H9 (cell line): ENCODE measurements around the gene DDIAS. TPM values are rescaled to one million over a fixed set of nuclear protein-coding genes. Genes with fewer than 3 reads are reported as not detected.

Source experiments
- DNase-seq: peaks from one replicate; pipeline ENCODE4 v3.0.0-alpha.2; 2017
- H2AFZ ChIP-seq: one replicate; pipeline ENCODE4 v1.6.1; 2013; ENCODE audit warnings: mild to moderate bottlenecking, low read length, control low read depth, moderate library complexity
- H2AK5ac ChIP-seq: 2 replicates; pipeline ENCODE4 v1.6.1; 2013; ENCODE audit warnings: low read length, control low read depth, mixed read lengths; ENCODE audit not compliant: insufficient read length
- H2BK120ac ChIP-seq: one replicate; pipeline ENCODE4 v1.6.1; 2013; ENCODE audit warnings: low read depth, mild to moderate bottlenecking, low read length, control low read depth, inconsistent platforms; ENCODE audit not compliant: poor library complexity, severe bottlenecking
- H2BK12ac ChIP-seq: 2 replicates; pipeline ENCODE4 v1.6.1; 2013; ENCODE audit warnings: low read length, control low read depth, mixed read lengths, low read depth; ENCODE audit not compliant: insufficient read length
- H2BK15ac ChIP-seq: 2 replicates; pipeline ENCODE4 v1.6.1; 2013; ENCODE audit warnings: low read depth, low read length, control low read depth
- H2BK20ac ChIP-seq: one replicate; pipeline ENCODE4 v1.6.1; 2013; ENCODE audit warnings: low read depth, mild to moderate bottlenecking, low read length, control low read depth, inconsistent platforms; ENCODE audit not compliant: poor library complexity, severe bottlenecking
- H2BK5ac ChIP-seq: 2 replicates; pipeline ENCODE4 v1.6.1; 2013; ENCODE audit warnings: low read length, control low read depth, mixed read lengths; ENCODE audit not compliant: insufficient read length
- H3K14ac ChIP-seq: 2 replicates; pipeline ENCODE4 v1.6.1; 2013; ENCODE audit warnings: low read length, control low read depth; ENCODE audit not compliant: insufficient read depth
- H3K18ac ChIP-seq: 2 replicates; pipeline ENCODE4 v1.6.1; 2013; ENCODE audit warnings: low read depth, mild to moderate bottlenecking, mixed read lengths, low read length, control low read depth; ENCODE audit not compliant: insufficient read length
- H3K23ac ChIP-seq: 2 replicates; pipeline ENCODE4 v1.6.1; 2013; ENCODE audit warnings: low read length, control low read depth, mixed read lengths, low read depth; ENCODE audit not compliant: insufficient read length
- H3K23me2 ChIP-seq: 2 replicates; pipeline ENCODE4 v1.6.1; 2013; ENCODE audit warnings: low read depth, mild to moderate bottlenecking, mixed read lengths, low read length, control low read depth; ENCODE audit not compliant: insufficient read length, poor library complexity, severe bottlenecking
- H3K27ac ChIP-seq: 2 replicates; pipeline ENCODE4 v1.5.1; 2013; ENCODE audit warnings: low read length, control low read depth, mixed read lengths, low read depth; ENCODE audit not compliant: insufficient read length
- H3K27me3 ChIP-seq: 2 replicates; pipeline ENCODE4 v1.6.1; 2013; ENCODE audit warnings: low read length, control low read depth, inconsistent platforms; ENCODE audit not compliant: insufficient read depth
- H3K4ac ChIP-seq: 2 replicates; pipeline ENCODE4 v1.6.1; 2013; ENCODE audit warnings: low read depth, mild to moderate bottlenecking, control low read depth, inconsistent platforms, low read length, moderate library complexity
- H3K4me1 ChIP-seq: 2 replicates; pipeline ENCODE4 v1.6.1; 2013; ENCODE audit warnings: low read length, control low read depth, inconsistent platforms; ENCODE audit not compliant: insufficient read depth
- H3K4me2 ChIP-seq: 2 replicates; pipeline ENCODE4 v1.6.1; 2013; ENCODE audit warnings: low read length, control low read depth, mixed read lengths; ENCODE audit not compliant: insufficient read length, insufficient read depth
- H3K56ac ChIP-seq: 2 replicates; pipeline ENCODE4 v1.6.1; 2013; ENCODE audit warnings: low read depth, mild to moderate bottlenecking, mixed read lengths, low read length, control low read depth; ENCODE audit not compliant: insufficient read length
- H3K79me1 ChIP-seq: 2 replicates; pipeline ENCODE4 v1.6.1; 2013; ENCODE audit warnings: low read depth, mild to moderate bottlenecking, moderate library complexity, low read length, control low read depth, inconsistent platforms; ENCODE audit not compliant: insufficient read depth, poor library complexity, severe bottlenecking
- H3K79me2 ChIP-seq: 2 replicates; pipeline ENCODE4 v1.6.1; 2013; ENCODE audit warnings: low read length, control low read depth, inconsistent platforms; ENCODE audit not compliant: insufficient read depth
- H3K9ac ChIP-seq: 2 replicates; pipeline ENCODE4 v1.6.1; 2013; ENCODE audit warnings: low read length, control low read depth, mixed read lengths; ENCODE audit not compliant: insufficient read length; ENCODE audit errors: extremely low read depth
- H3K9me3 ChIP-seq: one replicate; pipeline ENCODE4 v1.6.1; 2013; ENCODE audit warnings: low read depth, low read length, inconsistent platforms; ENCODE audit not compliant: control insufficient read depth
- H3T11ph ChIP-seq: one replicate; pipeline ENCODE4 v1.6.1; 2013; ENCODE audit warnings: mild to moderate bottlenecking, low read length, control low read depth, inconsistent platforms
- H4K20me1 ChIP-seq: one replicate; pipeline ENCODE4 v1.6.1; 2013; ENCODE audit not compliant: control insufficient read depth, insufficient read length, insufficient read depth
- H4K5ac ChIP-seq: 2 replicates; pipeline ENCODE4 v1.6.1; 2013; ENCODE audit warnings: low read depth, mild to moderate bottlenecking, mixed read lengths, low read length, control low read depth; ENCODE audit not compliant: insufficient read length
- H4K8ac ChIP-seq: replicated peaks from 2 replicates; pipeline ENCODE4 v1.6.1; 2013; ENCODE audit warnings: low read length, control low read depth, mixed read lengths, low read depth; ENCODE audit not compliant: insufficient read length
- H4K91ac ChIP-seq: 2 replicates; pipeline ENCODE4 v1.6.1; 2013; ENCODE audit warnings: low read depth, mild to moderate bottlenecking, moderate library complexity, mixed read lengths, low read length, control low read depth; ENCODE audit not compliant: insufficient read length
- H3K27ac Mint-ChIP-seq, 3 experiments: 2 replicates in 2 of 3; 3 replicates in 1 of 3; pipeline ENCODE4 v1.8.0; 2020 to 2021; ENCODE audit warnings: mixed read lengths in 3 of 3, mild to moderate bottlenecking in 1 of 3, moderate library complexity in 1 of 3
- H3K27me3 Mint-ChIP-seq: 2 replicates; pipeline ENCODE4 v1.8.0; 2021; ENCODE audit warnings: low read depth, mild to moderate bottlenecking, moderate library complexity, mixed read lengths
- H3K36me3 Mint-ChIP-seq, 3 experiments: 2 replicates in 2 of 3; 3 replicates in 1 of 3; pipeline ENCODE4 v1.8.0; 2020 to 2021; ENCODE audit warnings: low read depth in 3 of 3, mixed read lengths in 3 of 3; ENCODE audit not compliant: insufficient read depth in 1 of 3
- H3K4me1 Mint-ChIP-seq, 2 experiments: 2 replicates each; pipeline ENCODE4 v1.8.0; 2020; ENCODE audit warnings: mixed read lengths in 2 of 2
- H3K4me3 Mint-ChIP-seq, 2 experiments: 2 replicates in 1 of 2; 3 replicates in 1 of 2; pipeline ENCODE4 v1.8.0; 2020 to 2021; ENCODE audit warnings: mild to moderate bottlenecking in 2 of 2, mixed read lengths in 2 of 2, moderate library complexity in 1 of 2
- H3K9me3 Mint-ChIP-seq, 2 experiments: 2 replicates in 1 of 2; 3 replicates in 1 of 2; pipeline ENCODE4 v1.8.0; 2020; ENCODE audit warnings: mild to moderate bottlenecking in 2 of 2, mixed read lengths in 2 of 2, moderate library complexity in 1 of 2
- WGBS: extraction: QIAGEN DNeasy Blood & Tissue Kit; methylation state at CpG from one replicate; pipeline ENCODE4 v1.1.7; 2013; ENCODE audit warnings: missing lambda C conversion rate, low lambda C conversion rate, mixed read lengths; ENCODE audit not compliant: insufficient read length; ENCODE audit errors: extremely low coverage; 5-methylcytosine and 5-hydroxymethylcytosine counted together
- long read RNA-seq: library from polyadenylated mRNA; unstranded; transcript quantifications from one replicate; pipeline ENCODE4 v2.0.0, GENCODE V29; 2020
- total RNA-seq: library from RNA; stranded (reverse); gene quantifications from 2 replicates; pipeline ENCODE4 v1.2.1, GENCODE V29; 2021
- TF ChIP-seq, protein P1 (sequence below): fragments of 200-600 bp; sonication (generic); conservative IDR thresholded peaks from 3 replicates; pipeline ENCODE4 v1.8.0; 2021; ENCODE audit warnings: antibody characterized with exemption, mild to moderate bottlenecking

DDIAS gene, protein sequence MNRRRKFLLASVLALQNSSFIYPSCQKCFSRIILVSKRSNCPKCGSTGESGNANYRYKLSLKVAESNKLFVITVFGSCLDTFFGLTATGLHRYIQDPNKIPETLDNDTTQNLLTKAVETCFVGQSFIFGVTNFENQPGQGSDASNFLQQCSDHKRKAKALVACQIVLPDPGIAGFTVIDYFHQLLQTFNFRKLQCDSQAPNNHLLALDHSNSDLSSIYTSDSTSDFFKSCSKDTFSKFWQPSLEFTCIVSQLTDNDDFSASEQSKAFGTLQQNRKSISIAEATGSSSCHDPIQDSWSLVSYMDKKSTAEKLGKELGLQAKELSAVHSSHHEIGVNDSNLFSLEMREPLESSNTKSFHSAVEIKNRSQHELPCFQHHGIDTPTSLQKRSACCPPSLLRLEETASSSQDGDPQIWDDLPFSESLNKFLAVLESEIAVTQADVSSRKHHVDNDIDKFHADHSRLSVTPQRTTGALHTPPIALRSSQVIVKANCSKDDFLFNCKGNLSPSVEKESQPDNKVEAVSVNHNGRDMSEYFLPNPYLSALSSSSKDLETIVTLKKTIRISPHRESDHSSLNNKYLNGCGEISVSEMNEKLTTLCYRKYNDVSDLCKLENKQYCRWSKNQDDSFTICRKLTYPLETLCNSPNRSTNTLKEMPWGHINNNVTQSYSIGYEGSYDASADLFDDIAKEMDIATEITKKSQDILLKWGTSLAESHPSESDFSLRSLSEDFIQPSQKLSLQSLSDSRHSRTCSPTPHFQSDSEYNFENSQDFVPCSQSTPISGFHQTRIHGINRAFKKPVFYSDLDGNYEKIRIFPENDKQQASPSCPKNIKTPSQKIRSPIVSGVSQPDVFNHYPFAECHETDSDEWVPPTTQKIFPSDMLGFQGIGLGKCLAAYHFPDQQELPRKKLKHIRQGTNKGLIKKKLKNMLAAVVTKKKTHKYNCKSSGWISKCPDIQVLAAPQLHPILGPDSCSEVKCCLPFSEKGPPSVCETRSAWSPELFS
- total RNA-seq, result 18.6 and 22.2 TPM in 2 replicates
- long read RNA-seq, transcript DDIAS-211 (6 exons, 3,533 nt), result major isoform, 90 of 164 reads
- long read RNA-seq, transcript DDIAS-207 (4 exons, 3,278 nt), result minor isoform, 7 of 164 reads
- long read RNA-seq, transcript DDIAS-202 (5 exons, 607 nt), result minor isoform, 39 of 164 reads
- long read RNA-seq, partial matches to known transcripts, result 1 of 164 reads
- long read RNA-seq, other reads (novel, unspliced or antisense), result 25 of 164 reads

- H3K23ac ChIP-seq, result no peak within 1 kb of the TSS
- H3K36me3 Mint-ChIP-seq, result 0 out of 7 replicates have a peak, but pooled peaks cover 0 to 2% (median 2%) of the 10 kb centered on the region in 3 experiments
- H4K5ac ChIP-seq, result no peak within 1 kb of the TSS
- no peak within 1 kb of the TSS for H4K8ac ChIP-seq
- H2BK120ac ChIP-seq, result no peak within 1 kb of the TSS
- WGBS, result no CpG with 5 or more reads among the region's 49 CpGs
- H2BK20ac ChIP-seq, result no peak within 1 kb of the TSS
- no peak within 1 kb of the TSS for H3K18ac ChIP-seq
- no peak within 1 kb of the TSS for H3K56ac ChIP-seq
- H3T11ph ChIP-seq, result no peak within 1 kb of the TSS
- H4K20me1 ChIP-seq, result no peaks in the 10 kb centered on the region
- peak within 1 kb of the TSS; percentile 63 for H2AFZ ChIP-seq
- peak within 1 kb of the TSS; percentile 91 to 99 (median 97) for H3K27ac Mint-ChIP-seq
- H2BK15ac ChIP-seq, result no peak within 1 kb of the TSS
- H3K27me3 ChIP-seq, result no peaks in the 10 kb centered on the region
- H3K4me2 ChIP-seq, result peak within 1 kb of the TSS; percentile 90
- H3K4me1 Mint-ChIP-seq, result peaks cover 22 to 25% of the 10 kb centered on the region in 2 experiments
- peak within 1 kb of the TSS; percentile 92 to 99 for H3K4me3 Mint-ChIP-seq
- H3K79me1 ChIP-seq, result no peaks in the 10 kb centered on the region
- no peak within 1 kb of the TSS; the same call in 1 of the 2 replicates for H3K14ac ChIP-seq
- H3K4ac ChIP-seq, result no peak within 1 kb of the TSS
- no peaks in the 10 kb centered on the region for H3K9me3 Mint-ChIP-seq
- H3K9ac ChIP-seq, result peak within 1 kb of the TSS; percentile 82
- H3K27me3 Mint-ChIP-seq, result no peaks in the 10 kb centered on the region
- peak; percentile 95 for DNase-seq
- H4K91ac ChIP-seq, result no peak within 1 kb of the TSS
- TF ChIP-seq, protein P1, sequence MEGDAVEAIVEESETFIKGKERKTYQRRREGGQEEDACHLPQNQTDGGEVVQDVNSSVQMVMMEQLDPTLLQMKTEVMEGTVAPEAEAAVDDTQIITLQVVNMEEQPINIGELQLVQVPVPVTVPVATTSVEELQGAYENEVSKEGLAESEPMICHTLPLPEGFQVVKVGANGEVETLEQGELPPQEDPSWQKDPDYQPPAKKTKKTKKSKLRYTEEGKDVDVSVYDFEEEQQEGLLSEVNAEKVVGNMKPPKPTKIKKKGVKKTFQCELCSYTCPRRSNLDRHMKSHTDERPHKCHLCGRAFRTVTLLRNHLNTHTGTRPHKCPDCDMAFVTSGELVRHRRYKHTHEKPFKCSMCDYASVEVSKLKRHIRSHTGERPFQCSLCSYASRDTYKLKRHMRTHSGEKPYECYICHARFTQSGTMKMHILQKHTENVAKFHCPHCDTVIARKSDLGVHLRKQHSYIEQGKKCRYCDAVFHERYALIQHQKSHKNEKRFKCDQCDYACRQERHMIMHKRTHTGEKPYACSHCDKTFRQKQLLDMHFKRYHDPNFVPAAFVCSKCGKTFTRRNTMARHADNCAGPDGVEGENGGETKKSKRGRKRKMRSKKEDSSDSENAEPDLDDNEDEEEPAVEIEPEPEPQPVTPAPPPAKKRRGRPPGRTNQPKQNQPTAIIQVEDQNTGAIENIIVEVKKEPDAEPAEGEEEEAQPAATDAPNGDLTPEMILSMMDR, result no peak
- peaks cover 3% of the 10 kb centered on the region; the same call in 1 of the 2 replicates for H3K4me1 ChIP-seq
- H2BK12ac ChIP-seq, result no peak within 1 kb of the TSS
- H3K9me3 ChIP-seq, result no peaks in the 10 kb centered on the region
- peaks cover 16% of the 10 kb centered on the region for H3K23me2 ChIP-seq
- no peak within 1 kb of the TSS for H2AK5ac ChIP-seq
- no peak within 1 kb of the TSS for H2BK5ac ChIP-seq
- H3K27ac ChIP-seq, result no peak within 1 kb of the TSS
- peaks cover 11% of the 10 kb centered on the region; the same call in 1 of the 2 replicates for H3K79me2 ChIP-seq
Measured at GRCh38 chr11:82901165-82901921, at the start of gene DDIAS. TSS of gene DDIAS (plus strand) at chr11:82901736. CDS start at chr11:82914739, 13,003 bp downstream.
